Measurements from ENCODE around the gene RPS27.
"Not testable (repeated sequence)": the region's sequence is repeated elsewhere in the genome, so short reads cannot be mapped to it uniquely, and the experiment has no call there.

Gene RPS27

DNA sequence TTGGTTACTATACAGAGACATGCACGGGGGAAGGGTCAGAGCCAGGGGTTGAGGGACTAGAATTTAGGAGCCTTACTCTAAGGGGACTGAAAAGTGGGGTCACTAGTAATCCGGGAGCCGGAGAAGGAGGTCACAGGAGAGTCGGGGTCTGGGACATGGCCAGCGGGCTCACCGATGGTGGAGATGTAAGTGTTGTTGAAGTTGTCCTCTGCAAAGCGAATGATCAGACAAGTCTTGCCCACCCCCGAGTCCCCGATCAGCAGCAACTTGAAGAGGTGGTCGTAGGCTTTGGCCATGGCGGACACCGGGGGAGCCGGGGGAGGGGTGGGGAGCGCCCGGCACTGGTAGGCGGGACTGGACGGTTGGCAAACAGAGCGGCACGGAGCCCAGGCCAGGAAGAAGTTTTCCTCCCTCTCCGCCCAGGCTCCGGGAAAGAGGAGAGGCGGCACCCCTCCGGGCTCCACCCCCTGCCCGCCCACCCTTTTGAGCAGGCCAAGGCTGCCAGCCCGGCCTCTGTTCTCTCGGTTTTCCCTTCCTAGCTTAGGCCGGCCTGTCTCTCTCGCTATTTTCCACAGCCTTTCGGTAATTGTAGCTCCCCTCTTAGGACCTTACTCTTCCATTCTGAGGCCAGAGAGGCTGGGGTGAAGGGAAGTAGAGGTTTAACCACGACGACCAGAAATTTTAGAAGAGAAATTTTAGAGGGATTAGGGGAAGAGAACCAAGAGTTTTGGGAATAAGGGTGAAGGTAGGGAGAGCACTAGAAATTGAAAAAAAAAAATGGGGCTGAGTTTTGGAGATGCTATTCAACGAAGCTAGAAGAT lies 4.4 kb upstream of the RPS27 start, which contains the start of gene RAB13:
RAB13 (minus strand) TSS at position 399 of the 821 bp plus-strand sequence; CDS start at position 296, 103 bp downstream.
- no peak for DNase-seq (ENCODE audit: low read depth in 2 of 2)

DNA sequence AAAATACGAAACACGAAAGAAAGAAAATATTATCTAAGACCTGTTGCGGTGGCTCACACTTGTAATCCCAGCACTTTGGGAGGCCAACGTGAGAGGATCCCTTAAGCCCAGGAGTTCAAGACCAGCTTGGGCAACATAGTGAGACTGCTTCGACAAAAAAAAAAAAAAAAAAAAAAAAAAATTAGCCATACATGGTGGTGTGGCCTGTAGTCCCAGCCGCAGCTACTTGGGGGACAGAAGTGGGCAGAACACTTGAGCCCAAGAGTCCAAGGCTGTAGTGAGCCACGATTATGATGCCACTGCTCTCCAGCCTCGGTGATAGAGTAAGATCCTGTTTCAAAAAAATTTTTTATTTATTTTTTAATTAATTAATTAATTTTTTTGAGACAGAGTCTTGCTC lies 2.9 kb upstream of the RPS27 start:
- no peak for DNase-seq (ENCODE audit: low read depth in 2 of 2)

DNA sequence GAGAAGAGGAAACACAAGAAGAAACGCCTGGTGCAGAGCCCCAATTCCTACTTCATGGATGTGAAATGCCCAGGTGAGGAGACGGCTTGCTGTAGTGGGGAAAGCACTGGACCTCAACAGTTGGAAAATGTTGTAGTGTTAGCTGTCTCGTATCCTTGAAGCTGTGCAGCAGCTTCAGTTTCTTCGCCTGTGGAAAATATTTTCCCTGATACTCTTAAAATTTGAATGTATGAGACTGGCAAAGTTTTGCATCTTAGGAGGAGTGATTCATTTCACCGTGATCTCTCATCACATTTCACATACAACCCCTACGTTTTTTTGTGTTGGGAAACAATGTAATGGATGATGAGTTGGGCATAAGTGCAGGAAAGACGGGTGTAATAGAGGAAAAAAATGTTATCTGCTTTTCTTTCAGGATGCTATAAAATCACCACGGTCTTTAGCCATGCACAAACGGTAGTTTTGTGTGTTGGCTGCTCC lies 629 bp downstream of the RPS27 start:
- DNase-seq (ENCODE audit: low read depth in 2 of 2) = no peak

DNA sequence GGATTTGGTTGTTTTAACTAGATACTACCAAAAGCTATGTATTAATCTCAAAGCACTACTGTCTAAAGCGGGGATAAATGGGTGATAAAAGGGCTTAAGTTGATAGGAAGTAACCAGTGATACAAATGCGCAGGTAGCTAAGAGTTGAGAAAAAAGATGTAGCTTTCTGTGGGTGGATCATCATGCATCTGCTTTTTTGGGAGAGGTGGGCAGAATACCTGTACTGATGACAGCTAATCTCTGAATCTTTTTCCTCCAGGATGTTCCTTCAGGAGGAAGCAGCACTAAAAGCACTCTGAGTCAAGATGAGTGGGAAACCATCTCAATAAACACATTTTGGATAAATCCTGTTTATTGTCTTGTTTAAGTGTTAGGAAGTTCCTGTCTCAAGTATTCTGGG lies 1.2 kb downstream of the RPS27 start:
- no peak for DNase-seq (ENCODE audit: low read depth in 2 of 2)

DNA sequence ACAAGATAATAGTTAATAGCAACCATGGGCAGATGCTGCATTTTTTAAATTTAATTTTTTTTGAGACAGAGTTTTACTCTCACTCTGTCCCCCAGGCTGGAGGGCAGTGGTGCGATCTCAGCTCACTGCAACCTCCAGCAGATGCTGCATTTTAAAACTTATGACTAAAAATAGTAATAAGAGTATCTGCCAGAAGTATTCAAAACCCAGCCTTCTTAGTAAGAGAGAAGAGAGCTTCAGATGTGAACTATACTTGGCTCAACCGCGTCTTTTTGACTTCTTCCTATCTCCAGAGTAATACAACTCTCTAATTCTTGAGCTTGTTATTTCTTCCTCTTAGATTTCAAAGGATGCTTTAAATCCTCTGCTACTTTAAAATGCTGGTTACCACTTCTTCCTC lies 4.6 kb downstream of the RPS27 start:
- DNase-seq (ENCODE audit: low read depth in 2 of 2) = no peak

DNA sequence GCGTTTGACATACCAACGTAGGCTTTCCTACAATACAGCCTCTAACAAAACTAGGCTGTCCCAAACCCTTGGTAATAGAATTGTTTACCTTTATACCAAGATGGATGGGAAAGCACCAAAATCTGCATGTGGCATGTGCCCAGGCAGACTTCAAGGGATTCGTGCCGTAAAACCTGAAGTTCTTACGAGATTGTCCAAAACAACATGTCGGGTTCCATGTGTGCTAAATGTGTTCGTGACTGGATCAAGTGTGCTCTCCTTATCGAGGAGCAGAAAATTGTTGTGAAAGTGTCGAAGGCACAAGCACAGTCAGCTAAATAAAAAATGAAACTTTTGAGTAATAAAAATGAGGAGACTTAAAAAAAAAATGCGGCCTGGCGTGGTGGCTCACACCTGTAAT lies 5.1 kb downstream of the RPS27 start:
- DNase-seq (ENCODE audit: low read depth in 2 of 2) = no peak

DNA sequence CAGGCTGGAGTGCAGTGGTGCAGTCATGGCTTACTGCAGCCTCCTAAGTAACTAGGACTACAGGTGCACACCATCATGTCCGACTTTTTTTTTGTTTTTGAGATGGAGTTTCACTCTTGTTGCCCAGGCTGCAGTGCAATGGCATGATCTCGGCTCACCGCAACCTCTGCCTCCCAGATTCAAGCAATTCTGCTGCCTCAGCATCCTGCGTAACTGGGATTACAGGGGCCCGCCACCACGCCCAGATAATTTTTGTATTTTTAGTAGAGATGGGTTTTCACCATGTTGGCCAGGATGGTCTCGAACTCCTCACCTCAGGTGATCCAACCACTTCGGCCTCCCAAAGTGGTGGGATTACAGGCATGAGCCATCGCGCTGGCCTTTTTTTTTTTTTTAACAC lies 6.3 kb downstream of the RPS27 start:
- not testable (repeated sequence) for DNase-seq (ENCODE audit: low read depth in 2 of 2)

DNA sequence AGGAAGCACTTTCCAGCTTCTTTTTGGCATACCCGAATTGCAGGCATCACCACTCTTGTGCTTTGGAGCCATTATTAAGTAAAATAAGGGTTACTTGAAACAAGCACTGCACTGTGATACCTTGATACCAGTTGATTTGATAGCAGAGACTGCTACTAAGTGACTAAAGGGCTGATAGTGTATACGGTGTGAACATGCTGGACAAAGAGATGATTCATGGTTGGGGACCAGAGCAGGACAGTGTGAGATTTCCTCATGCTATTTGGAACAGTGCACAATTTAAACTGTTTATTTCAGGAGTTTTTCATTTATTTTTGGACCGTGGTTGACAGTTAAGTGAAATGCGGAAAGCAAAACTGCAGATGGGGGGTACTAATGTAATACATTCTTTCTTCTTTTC lies 9.9 kb downstream of the RPS27 start:
- no peak for DNase-seq (ENCODE audit: low read depth in 2 of 2)

DNA sequence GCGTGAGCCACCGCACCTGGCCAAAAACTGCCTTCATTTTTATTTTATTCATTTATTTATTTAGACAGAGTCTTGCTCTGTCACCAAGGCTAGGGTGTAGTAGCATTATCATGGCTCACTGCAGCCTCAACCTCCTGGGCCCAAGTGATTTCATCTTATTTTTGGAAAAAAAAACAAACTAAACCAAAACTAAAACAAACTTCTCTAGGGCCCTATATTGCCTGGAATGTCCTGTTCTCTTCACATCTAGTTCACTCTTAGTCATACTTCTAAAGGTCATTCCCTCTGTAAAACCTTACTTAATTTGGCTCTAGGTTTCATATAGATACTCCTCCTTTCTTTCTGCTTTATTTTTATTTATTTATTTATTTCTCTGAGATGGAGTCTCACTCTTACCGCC lies 15.6 kb downstream of the RPS27 start:
- DNase-seq (ENCODE audit: low read depth in 2 of 2) = no peak

DNA sequence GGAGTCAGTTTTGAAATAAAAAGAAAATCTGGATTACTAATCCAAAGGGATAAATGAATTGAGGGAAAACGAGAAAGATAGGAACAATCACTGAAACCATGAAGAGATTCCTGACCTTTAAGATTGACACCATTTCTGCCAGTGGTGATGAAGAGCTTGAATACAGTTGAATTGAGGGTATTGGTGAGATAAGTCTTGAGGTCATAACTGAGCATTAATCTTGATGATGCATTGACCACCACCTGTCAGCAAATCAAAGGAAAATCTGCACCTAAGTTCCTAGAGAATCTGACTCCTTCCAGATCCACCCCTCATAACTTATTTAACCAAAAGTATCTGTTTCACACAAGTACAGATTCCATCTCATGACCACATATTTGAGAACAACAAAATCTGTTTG lies 21.6 kb downstream of the RPS27 start:
- DNase-seq (ENCODE audit: low read depth in 2 of 2) = no peak

DNA sequence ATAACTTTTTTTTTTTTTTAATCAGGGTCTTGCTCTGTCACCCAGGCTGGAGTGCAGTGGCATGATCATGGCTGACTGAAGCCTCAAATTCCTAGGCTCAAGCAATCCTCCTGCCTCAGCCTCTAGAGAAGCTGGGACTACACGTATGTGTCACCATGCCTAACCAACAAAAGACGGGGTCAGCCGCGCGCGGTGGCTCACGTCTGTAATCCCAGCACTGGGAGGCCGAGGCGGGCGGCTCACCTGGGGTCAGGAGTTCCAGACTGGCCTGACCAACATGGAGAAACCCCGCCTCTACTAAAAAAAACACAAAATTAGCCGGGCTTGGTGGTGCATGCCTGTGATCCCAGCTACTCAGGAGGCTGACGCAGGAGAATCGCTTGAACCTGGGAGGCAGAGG lies 22.0 kb downstream of the RPS27 start:
- not testable (repeated sequence) for DNase-seq (ENCODE audit: low read depth in 2 of 2)

DNA sequence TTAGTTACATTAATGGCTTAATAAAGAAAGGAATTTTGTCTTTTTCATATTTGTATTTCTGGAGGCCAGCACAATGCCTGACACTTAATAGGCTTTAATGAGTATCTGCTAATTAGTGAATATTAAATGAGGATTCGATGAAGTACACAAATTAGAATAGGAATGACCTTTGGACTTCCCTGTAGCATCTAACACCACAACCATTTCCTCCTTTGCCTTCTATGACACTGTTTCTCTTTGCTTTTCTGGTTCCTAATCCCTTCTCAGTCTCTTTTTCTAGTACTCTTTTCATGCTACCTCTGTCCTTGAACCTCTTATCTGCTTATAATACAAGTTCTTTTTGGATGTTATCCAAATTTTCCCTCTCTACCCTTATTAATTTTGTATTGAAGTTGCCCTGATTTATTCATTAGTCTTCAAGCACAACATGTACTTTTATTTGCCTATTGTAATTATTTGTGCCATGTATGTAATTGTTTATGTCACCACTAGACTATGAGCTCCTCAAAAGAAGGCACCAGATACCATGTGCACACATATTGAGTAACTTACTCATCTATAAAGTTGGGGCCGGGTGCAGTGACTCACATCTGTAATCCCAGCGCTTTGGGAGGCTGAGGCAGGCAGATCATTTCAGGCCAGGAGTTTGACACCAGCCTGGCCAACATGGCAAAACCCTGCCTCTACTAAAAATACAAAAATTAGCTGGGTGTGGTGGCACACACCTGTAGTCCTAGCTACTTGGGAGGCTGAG lies 23.8 kb downstream of the RPS27 start:
- DNase-seq (ENCODE audit: low read depth in 2 of 2) = no peak

DNA sequence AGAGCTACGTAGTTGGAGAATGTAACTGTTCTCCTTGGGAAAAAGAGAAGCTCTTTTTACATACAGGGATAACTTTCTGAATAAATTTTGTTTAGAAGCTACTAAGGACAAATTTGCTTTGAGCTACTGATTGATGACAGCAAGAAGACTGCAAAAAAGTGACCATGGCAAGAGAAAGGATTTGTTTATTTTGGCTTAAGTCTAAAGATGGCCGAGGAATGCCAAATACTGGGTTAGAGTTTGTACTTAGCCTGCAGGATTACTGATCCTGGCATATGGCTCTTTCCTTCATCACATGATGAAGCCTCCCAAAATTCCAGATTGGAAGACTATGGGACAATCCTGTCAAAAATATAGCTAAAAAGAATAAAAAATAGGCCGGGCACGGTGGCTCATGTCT lies 28.7 kb downstream of the RPS27 start:
- no peak for DNase-seq (ENCODE audit: low read depth in 2 of 2)

DNA sequence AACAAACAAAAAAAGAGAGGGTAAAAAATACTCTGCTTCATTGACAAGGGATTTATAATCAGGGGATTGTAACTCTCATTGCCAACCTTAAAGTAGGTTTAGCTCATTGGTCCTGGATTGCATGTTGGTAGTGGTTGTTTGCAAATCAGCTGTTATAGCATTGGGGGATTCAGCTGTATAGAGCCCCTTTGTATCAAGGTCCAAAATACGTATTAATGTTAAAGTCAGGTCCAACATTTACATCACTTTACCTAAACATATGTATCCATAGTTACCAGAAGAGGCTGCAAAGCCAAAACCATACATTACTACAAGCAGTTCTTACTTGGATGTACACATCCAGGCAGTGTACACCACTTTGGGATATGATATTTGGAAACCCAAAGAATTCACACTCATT lies 29.4 kb downstream of the RPS27 start:
- no peak for DNase-seq (ENCODE audit: low read depth in 2 of 2)

DNA sequence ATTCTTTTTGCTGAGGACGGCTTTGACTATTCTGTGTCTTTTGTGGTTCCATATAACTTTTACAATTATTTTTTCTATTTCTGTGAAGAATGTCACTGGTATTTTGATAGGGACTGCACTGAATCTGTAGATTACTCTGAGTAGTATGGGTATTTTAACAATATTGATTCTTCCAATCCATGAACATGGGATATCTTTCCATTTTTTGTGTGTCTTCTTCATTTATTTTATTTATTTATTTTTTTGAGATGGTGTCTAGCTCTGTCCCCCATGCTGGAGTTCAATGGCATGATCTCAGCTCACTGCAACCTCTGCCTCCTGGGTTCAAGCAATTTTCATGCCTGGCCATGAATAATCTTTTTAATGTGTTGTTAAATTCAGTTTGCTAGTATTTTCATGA lies 43.1 kb downstream of the RPS27 start:
- DNase-seq (ENCODE audit: low read depth in 2 of 2) = not testable (repeated sequence)
